ENCODE results near the gene RRN3.

- no peak for TF ChIP-seq EZH2 (IDR thresholded peaks at IDR 0.05; ENCODE audit: borderline replicate concordance, low read depth, low read length, poor library complexity, severe bottlenecking)
- TF ChIP-seq CTCF (conservative IDR thresholded peaks at IDR 0.05; ENCODE audit: low read depth, low read length), result no peak
Measured at GRCh38 chr16:15141586-15141985, 47.5 kb upstream of the RRN3 start.

All from A673 (cell line).